ENCODE results near the gene GHRH. TPM values are rescaled to one million over a fixed set of nuclear protein-coding genes. Genes with fewer than 3 reads are reported as not detected.

GHRH gene
- polyA plus RNA-seq, 4 donors = not detected

DNA sequence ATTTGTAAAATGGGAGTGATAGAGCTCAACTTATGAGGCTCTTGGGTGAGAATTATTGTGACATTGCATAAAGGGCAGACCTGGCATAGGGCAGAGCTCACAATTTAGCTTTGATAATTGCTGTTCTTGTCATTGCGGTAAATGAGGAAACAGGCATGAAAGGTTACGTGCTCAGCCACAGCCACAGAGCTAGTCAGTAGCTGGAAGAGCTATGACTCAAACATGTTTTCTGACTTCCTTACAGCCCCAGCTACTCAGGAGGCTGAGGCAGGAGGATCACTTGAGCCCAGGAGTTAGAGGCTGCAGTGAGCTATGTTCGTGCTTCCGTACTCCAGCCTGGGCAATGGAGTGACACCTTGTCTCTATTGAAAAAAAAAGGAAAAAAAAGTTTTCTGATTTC is 3.5 kb upstream of the GHRH start:
- DNase-seq (ENCODE audit: low read depth in 4 of 4, low spot score in 2 of 4) = no peak

DNA sequence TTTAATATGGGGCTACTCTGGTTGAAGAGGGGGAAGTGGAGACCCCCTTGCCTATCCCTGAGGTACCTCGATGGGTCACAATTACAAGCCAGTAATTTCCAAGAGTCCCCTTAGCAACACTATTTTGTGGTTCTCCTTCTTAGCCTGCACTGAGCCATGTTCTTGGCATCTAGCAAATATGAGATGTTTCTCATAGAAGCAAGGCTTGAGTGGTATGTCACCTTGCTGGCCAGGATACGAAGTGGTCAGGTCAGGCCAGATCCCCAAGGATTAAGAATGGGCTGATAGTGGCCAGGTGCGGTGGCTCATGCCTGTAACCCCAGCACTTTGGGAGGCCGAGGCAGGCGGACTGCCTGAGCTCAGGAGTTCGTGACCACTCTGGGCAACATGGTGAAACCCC is 2.1 kb upstream of the GHRH start:
- no peak for DNase-seq (ENCODE audit: low read depth in 4 of 4, low spot score in 2 of 4)

DNA sequence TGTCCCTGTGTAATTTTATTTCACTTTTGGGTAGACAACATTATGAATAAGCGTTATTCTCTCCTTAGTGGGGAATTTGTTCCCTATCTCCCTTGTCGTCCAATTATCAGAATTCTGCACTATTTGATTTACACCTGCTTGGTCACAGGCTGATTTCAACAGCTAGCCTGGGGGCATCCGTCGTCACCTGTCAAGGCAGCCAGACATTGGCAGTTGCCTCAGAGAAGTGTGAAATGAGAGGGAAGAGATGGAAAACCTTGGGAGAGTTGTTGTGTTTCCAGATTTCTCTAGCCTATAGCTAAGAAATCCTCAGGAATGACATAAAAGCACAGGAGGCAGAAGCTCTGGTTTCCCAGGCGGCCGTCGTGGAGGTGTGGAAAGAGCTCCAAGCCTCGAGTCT is 891 bp upstream of the GHRH start:
- DNase-seq (ENCODE audit: low read depth in 4 of 4, low spot score in 2 of 4) = no peak

DNA sequence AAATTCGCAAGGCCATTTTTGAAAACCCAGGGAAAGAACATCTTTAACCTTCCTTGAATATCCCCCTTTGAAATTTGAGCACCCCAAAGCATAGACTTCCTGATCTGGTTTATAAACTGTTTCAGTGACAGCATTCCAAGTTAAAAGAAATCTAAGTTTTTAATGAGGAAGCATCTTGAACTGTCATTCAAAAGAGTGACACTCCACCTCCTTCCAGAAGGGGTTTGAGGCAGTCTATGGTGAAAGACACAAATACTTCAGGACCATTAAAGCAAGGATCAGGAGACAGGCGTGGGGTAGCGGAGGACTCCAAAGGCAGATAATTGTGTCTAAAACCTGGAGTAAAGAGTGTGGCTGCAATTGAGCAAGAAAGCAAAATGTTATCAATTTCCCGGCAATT is 691 bp downstream of the GHRH start:
- no peak for DNase-seq (ENCODE audit: low read depth in 4 of 4, low spot score in 2 of 4)

DNA sequence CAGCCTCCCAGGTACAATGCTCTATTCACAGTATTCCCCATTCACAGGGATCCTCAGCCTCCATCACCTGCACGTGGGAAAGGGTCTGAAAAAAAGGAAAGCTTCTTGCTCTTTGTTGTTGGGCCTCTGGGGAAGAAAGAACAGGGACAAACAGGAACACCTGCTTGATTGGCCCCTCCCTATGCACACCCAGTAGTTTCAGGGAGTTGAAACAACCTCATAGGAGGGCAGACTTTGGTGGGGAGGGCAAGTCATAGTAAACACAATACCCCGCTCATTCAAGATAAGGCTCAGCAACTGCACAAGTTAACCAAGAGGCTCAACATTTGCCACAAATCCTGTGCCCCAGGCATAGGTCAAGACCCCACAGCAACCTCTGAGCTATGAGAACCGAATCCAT is 1.7 kb downstream of the GHRH start:
- no peak for DNase-seq (ENCODE audit: low read depth in 4 of 4, low spot score in 2 of 4)

DNA sequence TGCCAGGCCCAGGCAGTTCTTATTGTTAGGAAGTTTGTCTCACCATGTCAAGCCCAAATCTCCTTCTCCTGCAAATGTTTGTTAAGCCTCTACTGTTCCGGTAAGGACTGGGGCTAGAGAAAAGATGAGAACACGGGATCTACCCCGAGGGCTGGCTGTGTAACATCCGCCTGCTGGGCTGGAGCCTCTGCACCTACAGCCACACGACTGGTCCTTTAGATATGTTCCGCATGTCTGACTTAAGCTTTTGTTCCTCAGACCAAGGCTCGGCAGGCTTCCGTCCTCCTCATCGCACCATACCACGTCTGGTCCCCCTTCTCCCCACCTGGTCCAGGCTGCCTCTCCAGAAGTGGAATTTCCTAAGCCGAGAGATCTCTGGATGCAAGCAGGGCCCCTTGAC is 2.6 kb downstream of the GHRH start:
- DNase-seq (ENCODE audit: low read depth in 4 of 4, low spot score in 2 of 4) = no peak

DNA sequence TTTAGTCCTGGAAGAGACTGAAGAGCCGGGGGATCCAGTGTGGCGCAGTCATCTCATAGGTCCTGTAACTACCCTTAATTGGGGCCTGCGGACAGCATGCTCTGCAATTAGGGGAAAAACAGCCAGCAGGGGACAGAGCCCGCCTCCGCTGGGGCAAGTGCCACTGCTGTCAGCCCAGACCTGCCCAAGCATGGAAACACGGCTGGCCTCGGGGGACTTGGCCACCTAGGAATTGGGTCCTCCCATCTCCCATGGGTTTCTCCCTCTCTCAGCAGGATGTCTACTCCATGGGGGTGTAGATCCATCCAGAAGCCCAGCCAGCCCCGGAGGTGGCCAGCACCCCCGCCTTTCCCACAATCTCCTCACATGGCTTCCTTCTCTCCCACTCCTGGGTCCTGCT is 3.6 kb downstream of the GHRH start:
- DNase-seq (ENCODE audit: low read depth in 4 of 4, low spot score in 2 of 4) = no peak

DNA sequence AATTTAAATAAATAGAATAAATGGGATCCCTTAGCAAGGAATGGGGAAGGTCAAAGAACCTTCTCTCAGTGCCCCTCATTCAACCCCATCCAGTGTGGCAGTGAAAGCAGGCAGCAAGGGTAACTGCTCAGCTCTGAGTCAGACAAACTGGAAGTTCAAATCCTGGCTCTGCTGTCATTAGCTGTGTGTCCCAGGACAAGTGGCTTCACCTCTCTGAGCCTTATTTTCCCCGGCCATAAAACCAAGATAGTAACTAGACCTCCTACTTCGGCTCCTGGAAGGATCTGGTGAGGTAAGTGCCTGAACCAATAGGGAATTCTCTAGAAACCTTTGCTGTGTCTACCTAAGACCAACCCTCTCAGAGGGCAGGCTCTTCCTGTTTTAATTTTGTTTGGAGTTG is 4.1 kb downstream of the GHRH start:
- no peak for DNase-seq (ENCODE audit: low read depth in 4 of 4, low spot score in 2 of 4)

DNA sequence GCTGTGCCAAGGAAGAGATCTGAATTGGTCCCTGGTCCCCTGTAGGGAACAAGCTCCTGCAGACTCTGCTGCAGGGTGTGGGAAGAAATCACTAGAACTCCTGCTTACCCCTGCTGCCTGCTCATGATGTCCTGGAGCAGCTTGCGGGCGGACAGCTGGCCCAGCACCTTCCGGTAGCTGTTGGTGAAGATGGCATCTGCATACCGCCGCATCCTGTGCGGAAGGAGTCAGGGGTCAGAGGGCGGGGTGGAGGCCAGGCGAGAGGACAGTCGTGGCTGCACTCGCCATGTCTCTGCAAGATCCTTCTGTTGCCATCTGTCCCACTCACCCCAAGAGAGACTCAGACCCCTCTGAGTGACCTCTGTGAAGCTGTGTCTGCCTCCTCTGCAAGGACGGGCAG is 5.3 kb downstream of the GHRH start:
- no peak for DNase-seq (ENCODE audit: low read depth in 4 of 4, low spot score in 2 of 4)

DNA sequence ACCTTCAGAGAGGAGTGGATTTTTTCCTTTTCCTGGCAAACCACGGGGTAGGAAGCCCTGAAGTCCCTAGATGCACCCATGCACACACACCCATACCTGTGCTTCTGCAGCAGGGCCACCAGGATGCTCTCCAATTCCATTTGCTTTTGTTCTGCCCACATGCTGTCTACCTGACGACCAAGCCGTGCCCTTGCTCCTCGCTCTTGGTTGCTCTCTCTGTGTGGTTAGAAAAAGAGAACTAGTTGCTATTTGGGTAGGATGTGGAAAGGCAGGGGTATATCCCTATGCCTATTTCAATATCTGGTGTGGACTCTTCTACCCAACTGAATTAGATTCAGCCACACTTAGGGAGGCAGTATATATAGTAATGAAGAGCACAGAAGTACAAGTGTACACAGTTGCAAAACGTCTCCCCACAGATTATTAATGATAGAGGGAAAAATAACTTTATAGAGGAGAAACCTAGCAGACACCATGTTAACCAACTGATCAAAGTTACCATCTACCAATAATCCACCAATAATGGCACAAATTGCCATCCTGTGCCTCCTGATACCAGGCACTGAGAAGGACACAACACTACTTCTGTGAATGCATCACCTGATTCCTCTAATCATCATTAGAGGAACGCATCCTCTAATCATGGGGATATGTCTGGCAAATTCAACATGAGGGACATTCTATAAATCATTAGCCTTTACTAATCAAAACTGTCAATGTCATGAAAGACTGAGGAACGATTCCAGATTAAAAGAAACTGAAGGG is 7.3 kb downstream of the GHRH start:
- DNase-seq (ENCODE audit: low read depth in 4 of 4, low spot score in 2 of 4) = no peak

DNA sequence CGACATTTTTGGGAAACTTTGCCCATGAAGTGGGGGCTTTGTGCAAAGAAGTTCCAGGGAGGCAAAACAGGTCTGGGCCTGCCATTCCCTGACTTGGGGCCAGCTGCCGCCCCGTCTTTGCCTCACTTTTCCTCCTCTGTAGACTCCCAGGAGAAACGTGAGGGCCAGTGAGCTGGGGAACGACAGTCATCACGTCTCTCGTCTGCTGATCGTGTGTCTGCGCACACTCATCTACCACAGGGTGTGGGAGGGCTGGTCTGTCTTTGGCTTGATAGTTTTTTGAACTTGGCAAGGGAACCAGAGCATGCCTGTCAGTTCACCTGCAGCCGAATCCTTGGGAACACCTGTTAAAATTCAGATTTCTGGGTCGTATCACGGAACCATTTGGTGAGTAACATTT is 8.5 kb downstream of the GHRH start:
- no peak for DNase-seq (ENCODE audit: low read depth in 4 of 4, low spot score in 2 of 4)

DNA sequence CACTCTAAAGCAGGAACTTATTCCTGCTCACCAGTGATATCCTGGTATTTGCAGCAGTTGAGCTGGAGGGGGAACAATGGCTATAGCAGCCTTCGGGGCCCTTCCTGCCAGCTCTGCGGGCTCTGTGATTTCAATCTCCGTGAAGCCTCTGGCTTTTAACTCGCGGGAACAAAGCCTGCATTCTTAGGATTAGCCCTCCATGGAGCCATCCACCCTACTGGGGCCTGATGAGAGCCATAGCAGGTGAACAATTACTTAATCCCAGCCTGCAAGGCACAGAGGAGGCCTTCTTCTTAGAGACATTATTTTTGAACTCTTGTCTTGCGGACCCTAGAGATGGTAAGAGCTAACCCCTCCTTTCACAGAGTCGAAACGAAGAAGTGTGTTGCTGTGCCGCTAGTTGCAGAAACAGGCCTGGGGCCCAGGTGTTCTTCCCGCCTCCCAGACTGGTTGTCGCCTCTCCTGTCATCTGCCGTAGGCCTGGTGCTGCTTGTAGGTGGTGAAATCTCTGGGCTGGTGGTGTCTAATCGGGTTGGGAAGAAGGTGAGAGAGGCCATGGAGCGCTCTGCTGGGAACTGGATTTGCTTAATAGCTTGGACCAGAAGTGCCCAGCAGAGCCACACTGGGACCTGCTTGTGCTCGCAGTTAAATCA is 9.7 kb downstream of the GHRH start:
- no peak for DNase-seq (ENCODE audit: low read depth in 4 of 4, low spot score in 2 of 4)

DNA sequence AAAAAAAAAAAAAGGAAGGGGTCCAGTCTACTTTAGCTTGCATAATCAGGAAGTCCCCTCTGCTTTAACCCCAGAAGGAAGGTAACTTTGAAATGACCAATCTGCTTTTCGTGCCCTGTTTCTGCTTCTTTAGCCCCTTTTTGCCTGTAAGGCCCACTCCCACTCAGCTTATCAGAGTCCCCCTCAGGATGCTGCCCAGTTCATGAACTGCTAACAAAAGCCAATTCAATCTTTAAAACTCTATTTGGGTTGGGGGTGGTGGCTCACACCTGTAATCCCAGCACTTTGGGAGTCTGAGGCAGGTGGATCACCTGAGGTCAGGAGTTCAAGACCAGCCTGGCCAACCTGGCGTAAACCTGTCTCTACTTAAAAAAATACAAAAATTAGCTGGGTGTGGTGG is 12.3 kb downstream of the GHRH start:
- no peak for DNase-seq (ENCODE audit: low read depth in 4 of 4, low spot score in 2 of 4)

DNA sequence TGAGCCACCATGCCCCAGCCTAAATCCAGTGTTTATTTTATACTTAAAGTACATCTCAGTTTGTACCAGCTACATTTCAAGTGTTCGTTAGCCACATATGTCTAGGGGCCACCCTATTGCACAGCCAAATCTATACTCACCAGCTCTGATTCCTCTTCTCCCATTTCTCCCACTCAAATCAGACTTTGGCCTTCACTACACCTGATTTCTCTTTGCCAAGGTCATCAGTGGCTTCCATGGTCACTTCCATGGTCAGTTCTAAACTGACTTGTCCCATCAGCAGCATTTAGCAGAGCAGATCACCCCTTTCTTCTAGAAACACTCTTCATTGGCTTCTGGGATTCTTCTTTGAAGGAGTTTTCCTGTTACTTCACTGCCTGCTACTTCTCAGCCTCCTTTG is 14.1 kb downstream of the GHRH start:
- DNase-seq (ENCODE audit: low read depth in 4 of 4, low spot score in 2 of 4) = no peak

DNA sequence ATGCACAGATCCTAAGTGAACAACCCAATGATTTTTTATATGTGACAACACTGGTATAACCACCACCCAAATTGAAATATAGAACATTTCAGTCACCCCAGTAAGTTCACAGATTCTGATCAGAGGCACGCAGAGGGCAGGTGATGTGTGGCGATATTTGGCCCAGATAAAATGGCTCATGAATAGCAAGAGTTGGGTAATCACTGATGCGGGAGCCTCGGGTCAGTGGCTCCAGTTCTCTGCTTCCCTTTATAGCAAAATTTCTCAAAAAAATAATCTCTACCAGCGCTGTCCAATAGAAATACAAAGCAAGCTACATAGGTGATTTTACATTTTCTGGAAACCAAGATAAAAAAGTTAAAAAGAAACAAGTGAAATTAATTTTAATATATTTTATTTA is 14.9 kb downstream of the GHRH start:
- DNase-seq (ENCODE audit: low read depth in 4 of 4, low spot score in 2 of 4) = no peak

DNA sequence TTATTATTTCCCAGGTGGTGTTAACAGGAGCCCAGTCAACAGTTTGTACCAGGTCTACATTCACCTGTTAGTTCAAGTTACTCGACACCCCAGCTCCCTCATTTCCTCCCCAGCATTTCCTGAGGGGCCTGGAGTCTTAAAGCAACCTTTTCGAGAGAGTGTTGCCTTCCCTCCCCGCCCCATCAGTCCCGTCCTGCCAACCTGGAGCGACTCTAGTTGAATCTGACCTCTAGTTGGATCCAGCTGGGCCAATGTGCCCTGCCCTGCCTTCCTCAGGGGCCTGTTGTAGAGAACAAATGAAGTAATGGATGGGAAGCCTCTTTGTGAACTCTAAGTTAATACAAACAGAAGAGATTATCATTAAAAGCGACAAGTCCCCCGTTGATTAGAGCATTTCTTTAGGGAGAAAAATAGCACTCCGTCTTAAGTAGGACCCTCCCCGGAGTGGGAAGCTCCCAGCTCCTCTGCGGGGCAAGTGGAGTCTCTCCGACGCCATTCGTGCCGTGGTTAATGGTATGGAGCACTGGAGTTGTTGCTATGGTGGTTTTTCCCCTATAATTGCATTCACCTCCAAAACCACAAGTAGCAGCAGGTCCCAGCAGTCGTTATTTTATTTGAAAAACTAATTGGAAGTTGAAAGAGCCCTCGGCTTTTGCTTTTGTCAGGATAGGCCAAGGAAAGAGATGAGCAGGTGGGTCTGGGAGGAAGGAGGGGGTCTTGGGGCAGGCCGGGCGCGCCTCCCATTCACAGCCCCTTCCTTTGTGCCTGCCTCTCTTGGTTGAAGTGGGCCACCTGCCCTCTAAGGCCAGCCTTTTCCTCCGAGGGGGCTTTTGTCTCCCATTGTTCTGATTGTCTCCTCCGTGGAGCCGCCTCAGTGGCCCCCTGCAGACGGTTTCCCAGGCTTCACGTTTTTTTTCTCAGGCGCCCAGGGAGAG is 16.1 kb downstream of the GHRH start:
- DNase-seq (ENCODE audit: low read depth in 4 of 4, low spot score in 2 of 4) = no peak

DNA sequence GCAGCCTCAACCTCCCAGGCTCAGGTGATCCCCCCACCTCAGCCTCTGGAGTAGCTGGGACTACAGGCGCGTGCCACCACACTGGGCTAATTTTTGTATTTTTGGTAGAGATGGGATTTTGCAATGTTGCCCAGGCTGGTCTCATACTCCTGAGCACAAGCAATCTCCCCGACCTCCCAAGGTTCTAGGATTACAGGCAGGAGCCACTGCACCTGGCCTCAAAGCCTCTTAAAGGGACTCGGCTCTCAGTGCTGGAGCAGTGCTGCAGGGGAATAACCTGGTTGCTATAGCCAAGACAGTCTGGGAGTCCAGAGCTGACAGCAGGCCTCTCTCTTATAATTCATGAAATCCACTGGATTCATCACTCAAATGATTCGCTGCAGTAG is 17.0 kb downstream of the GHRH start:
- no peak for DNase-seq (ENCODE audit: low read depth in 4 of 4, low spot score in 2 of 4)

DNA sequence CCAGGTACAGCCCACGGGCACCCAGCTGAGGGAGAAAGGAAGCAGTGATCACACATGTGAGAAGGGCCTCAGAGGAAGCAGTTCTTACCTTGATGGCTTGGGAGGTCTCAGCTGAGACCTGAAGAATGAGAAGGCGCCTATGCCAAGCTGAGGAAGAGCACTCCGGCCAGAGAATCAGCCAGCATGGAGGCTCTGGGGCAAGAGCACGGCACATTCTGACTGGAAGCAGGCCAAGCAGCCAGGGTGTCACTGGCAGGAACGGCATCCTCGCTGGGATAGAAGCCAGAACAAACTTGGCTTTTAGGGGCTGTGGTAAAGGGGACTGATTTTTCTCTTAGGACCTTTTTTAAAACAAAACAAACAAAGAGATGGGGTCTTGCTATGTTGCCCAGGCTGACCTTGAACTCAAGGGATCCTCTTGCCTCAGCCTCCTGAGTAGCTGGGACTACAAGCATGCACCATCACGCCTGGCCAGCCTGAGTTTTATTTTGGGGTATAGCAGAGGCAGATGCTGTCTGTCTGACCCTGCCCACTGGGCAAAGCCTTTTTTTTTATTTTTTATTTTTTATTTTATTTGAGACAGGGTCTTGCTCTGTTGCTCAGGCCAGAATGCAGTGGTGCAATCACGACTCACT is 17.6 kb downstream of the GHRH start:
- DNase-seq (ENCODE audit: low read depth in 4 of 4, low spot score in 2 of 4) = no peak

DNA sequence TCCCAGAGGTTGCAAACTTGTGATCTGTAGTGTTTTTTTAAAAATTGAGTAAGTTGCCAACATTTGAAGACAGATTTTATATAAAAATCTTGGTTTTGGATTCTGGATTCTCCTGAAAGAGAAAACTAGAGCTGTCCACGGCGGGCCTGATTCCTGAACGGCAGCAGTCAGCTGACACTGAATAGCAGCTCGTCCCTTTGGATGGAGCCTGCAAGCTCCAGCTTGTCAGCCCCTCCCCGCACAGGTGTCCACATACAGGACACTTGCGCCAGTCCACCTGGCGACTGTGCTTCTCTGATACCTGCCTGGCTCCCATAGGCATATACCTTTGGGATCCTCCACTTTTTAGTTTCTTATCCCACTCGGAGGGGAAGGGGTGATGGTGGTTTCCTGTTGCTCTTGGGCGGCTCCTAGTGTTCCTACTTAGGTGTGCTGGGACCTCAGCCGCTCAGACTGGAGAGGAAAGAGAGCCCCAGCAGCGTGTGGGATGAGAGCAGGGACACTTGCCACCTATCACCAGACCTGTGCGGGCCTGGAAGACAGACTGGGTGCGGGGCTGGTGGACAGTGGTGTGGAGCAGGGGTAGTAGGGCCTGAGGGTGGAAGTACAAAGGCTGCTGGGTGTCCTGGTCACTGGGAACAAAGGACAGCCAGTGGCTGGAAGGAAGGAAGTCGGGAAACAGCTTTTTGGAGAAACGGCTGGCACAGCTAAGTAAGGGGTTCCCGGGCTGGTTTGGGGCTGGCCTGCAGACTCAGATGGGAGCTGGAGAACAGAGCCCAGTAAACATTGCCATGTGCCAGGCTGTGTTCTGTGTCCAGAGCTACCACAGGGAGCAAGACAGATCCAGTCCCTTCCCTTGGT is 18.3 kb downstream of the GHRH start:
- no peak for DNase-seq (ENCODE audit: low read depth in 4 of 4, low spot score in 2 of 4)

DNA sequence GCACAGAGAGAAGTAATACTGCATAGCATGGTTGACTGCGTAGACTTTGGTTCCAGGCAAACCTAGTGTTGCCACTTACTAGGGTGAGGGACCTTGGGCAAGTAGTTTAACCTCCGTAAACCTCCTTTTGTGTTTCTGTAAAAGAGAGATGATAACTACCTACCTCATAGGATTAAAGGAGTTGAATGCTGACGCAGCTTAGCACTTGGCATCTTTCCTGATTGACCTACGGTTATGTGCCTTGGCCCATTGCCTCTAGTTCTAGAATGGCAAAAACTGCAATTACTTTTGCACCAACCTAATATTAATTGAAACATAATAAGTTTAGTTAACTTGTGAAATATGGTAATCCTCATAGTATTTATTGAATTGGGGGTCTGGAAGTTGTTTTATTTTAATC is 19.1 kb downstream of the GHRH start:
- no peak for DNase-seq (ENCODE audit: low read depth in 4 of 4, low spot score in 2 of 4)

Measured in left renal cortex interstitium (tissue), 4 donors.